ENCODE results near the gene DAPK3.
"Not testable (repeated sequence)": the region's sequence is repeated elsewhere in the genome, so short reads cannot be mapped to it uniquely, and the experiment has no call there.

DAPK3 gene

GRCh38 chr19:3955276-3955675 is 15.6 kb downstream of the DAPK3 start:
- not testable (repeated sequence) for DNase-seq (ENCODE audit: low read depth in 2 of 2)

- no peak for DNase-seq (ENCODE audit: low read depth in 2 of 2)
Observed at GRCh38 chr19:3954107-3954506, 16.8 kb downstream of the DAPK3 start.

GRCh38 chr19:3952755-3953276 is 18.1 kb downstream of the DAPK3 start:
- not testable (repeated sequence) for DNase-seq (ENCODE audit: low read depth in 2 of 2)

GRCh38 chr19:3950871-3951861 is 19.7 kb downstream of the DAPK3 start:
- no peak for DNase-seq (ENCODE audit: low read depth in 2 of 2)

- DNase-seq (ENCODE audit: low read depth in 2 of 2): no peak
Observed at GRCh38 chr19:3949997-3950859, 20.7 kb downstream of the DAPK3 start.

GRCh38 chr19:3949294-3949693 is 21.6 kb downstream of the DAPK3 start:
- no peak for DNase-seq (ENCODE audit: low read depth in 2 of 2)

GRCh38 chr19:3947316-3947933 is 23.5 kb downstream of the DAPK3 start:
- DNase-seq (ENCODE audit: low read depth in 2 of 2): not testable (repeated sequence)

- DNase-seq (ENCODE audit: low read depth in 2 of 2): no peak
Observed at GRCh38 chr19:3945838-3946237, 25.1 kb downstream of the DAPK3 start.

- DNase-seq (ENCODE audit: low read depth in 2 of 2): no peak
Observed at GRCh38 chr19:3944018-3944721, 26.7 kb downstream of the DAPK3 start.

- DNase-seq (ENCODE audit: low read depth in 2 of 2): no peak
Observed at GRCh38 chr19:3942790-3943409, 28.0 kb downstream of the DAPK3 start.

- DNase-seq (ENCODE audit: low read depth in 2 of 2): not testable (repeated sequence)
Observed at GRCh38 chr19:3938300-3938950, 32.5 kb downstream of the DAPK3 start.

GRCh38 chr19:3936506-3937442 is 34.1 kb downstream of the DAPK3 start:
- DNase-seq (ENCODE audit: low read depth in 2 of 2): no peak

GRCh38 chr19:3932931-3933810 is 37.7 kb downstream of the DAPK3 start, which contains the start of gene NMRK2:
TSS of gene NMRK2 (plus strand) at chr19:3933069. CDS start at chr19:3933672, 603 bp downstream.
- DNase-seq (ENCODE audit: low read depth in 2 of 2): no peak

- no peak for DNase-seq (ENCODE audit: low read depth in 2 of 2)
Observed at GRCh38 chr19:3931041-3931440, 39.9 kb downstream of the DAPK3 start.

- no peak for DNase-seq (ENCODE audit: low read depth in 2 of 2)
Observed at GRCh38 chr19:3923912-3924311, 47.0 kb downstream of the DAPK3 start.

- no peak for DNase-seq (ENCODE audit: low read depth in 2 of 2)
Observed at GRCh38 chr19:3923096-3923758, 47.7 kb downstream of the DAPK3 start.

GRCh38 chr19:3919793-3920192 is 51.1 kb downstream of the DAPK3 start:
- no peak for DNase-seq (ENCODE audit: low read depth in 2 of 2)
